ENCODE measurements around the gene MYH7.

The MYH7 gene

GRCh38 chr14:23365732-23366425, 69.6 kb downstream of the MYH7 start:
- no peak for DNase-seq

- DNase-seq = no peak
Measured at GRCh38 chr14:23365036-23365731, 70.3 kb downstream of the MYH7 start, which contains the start of gene EFS. Gene EFS, minus strand, starts transcription at chr14:23365172. Its CDS starts 147 bp downstream, at chr14:23365025.

GRCh38 chr14:23364164-23365035, 71.1 kb downstream of the MYH7 start:
- DNase-seq = no peak

Measured in GDM1 (cell line).